Measurements from ENCODE around the gene LDB2. TPM values are rescaled to one million over a fixed set of nuclear protein-coding genes. Genes with fewer than 3 reads are reported as not detected.

The LDB2 gene
- total and polyA plus RNA-seq, 2 donors (not counting 3 experiments of a cell fraction or from before 2014, with no cell fraction given), result 127 to 223 TPM

- no peaks in the 10 kb centered on the region for H4K20me1 ChIP-seq (replicated peaks; ENCODE audit: control insufficient read depth, extremely low read depth, insufficient read depth, low read length)
- peaks cover 0 to 1% of the 10 kb centered on the region in 2 experiments for H3K36me3 ChIP-seq (ENCODE audit: control insufficient read depth in 2 of 2, extremely low read depth in 1 of 2, insufficient read depth in 2 of 2, low read length in 2 of 2)
- H3K27ac ChIP-seq (ENCODE audit: insufficient read depth, low read depth, low read length), result no peak overlapping the region
- no peaks in the 10 kb centered on the region for H3K4me1 ChIP-seq (ENCODE audit: control insufficient read depth, extremely low read depth, insufficient read depth, low read length)
- FAIRE-seq (no peak), DNase-seq (ENCODE audit: low read depth, low spot score) (no peak)
- POLR2A ChIA-PET, result no interaction called here
- H2AFZ ChIP-seq (ENCODE audit: low read depth, low read length), result no peak overlapping the region
- H3K4me3 ChIP-seq (replicated peaks in 1 of 3; ENCODE audit: insufficient read depth in 1 of 3, low read depth in 1 of 3, low read length in 3 of 3), result no peak overlapping the region
- no peak overlapping the region for H3K9ac ChIP-seq (replicated peaks; ENCODE audit: extremely low read depth, insufficient read depth, low read length)
- dilution Hi-C loops (cut with MboI; ENCODE audit: extremely low pct_ligation_motif_present, low sequenced_read_pairs) (no loop called here), intact Hi-C loops (cut with micrococcal nuclease) (no loop called here)
- peaks cover 0 to 2% of the 10 kb centered on the region in 2 experiments for H3K27me3 ChIP-seq (ENCODE audit: control insufficient read depth in 2 of 2, insufficient read depth in 2 of 2, low read length in 2 of 2)
- no peaks in the 10 kb centered on the region for H3K79me2 ChIP-seq (ENCODE audit: control insufficient read depth, insufficient read depth, low read length)
- CTCF ChIA-PET, result no interaction called here
- no peak overlapping the region for H3K4me2 ChIP-seq (ENCODE audit: insufficient read depth, low read length)
- no peaks in the 10 kb centered on the region for H3K9me3 ChIP-seq (replicated peaks; ENCODE audit: control insufficient read depth, insufficient read depth, low read length)
- no peaks in the 10 kb centered on the region for H3K9me1 ChIP-seq (replicated peaks; ENCODE audit: control insufficient read depth, extremely low read depth, insufficient read depth, low read length)
- TF ChIP-seq FOS (IDR thresholded peaks at IDR 0.05; ENCODE audit: borderline replicate concordance, insufficient read depth, low read length) (no peak), EZH2 (IDR thresholded peaks at IDR 0.05; ENCODE audit: borderline replicate concordance, low read depth, low read length, severe bottlenecking) (no peak), MYC (IDR thresholded peaks at IDR 0.05; ENCODE audit: low read depth, low read length) (no peak), GATA2 (IDR thresholded peaks at IDR 0.05; ENCODE audit: insufficient read depth, insufficient read length, low read depth, low read length) (no peak), MAX (IDR thresholded peaks at IDR 0.05; ENCODE audit: insufficient read depth, insufficient read length) (no peak), JUN (IDR thresholded peaks at IDR 0.05; ENCODE audit: borderline replicate concordance, insufficient read depth, insufficient read length, low read depth) (no peak), POLR2A (IDR thresholded peaks at IDR 0.05; ENCODE audit: low read depth, low read length) (no peak), CTCF (IDR thresholded peaks at IDR 0.05; ENCODE audit: extremely low read depth in 1 of 2, insufficient read depth in 1 of 2, low read depth in 1 of 2, low read length in 2 of 2) (no peak), POLR2AphosphoS5 (IDR thresholded peaks at IDR 0.05; ENCODE audit: insufficient read depth, low read depth, low read length) (no peak)
- BruUV-seq (replicated peaks), result no TSS peak
These were observed 222.1 kb downstream of the LDB2 start for GRCh38 chr4:16676230-16676770.
